IPS-NIHi7 (cell line): ENCODE results near the gene HPGD.

Experiments used
- DNase-seq: peaks from one replicate; pipeline ENCODE4 v3.0.0; 2012; ENCODE audit warnings: mixed read lengths; ENCODE audit errors: extremely low spot score

Gene HPGD

GRCh38 chr4:174522183-174523024 lies at the start of gene HPGD:
TSS of gene HPGD (minus strand) at chr4:174522488. CDS start at chr4:174522451, 37 bp downstream.
- peak; percentile 52 for DNase-seq

GRCh38 chr4:174564529-174564928 lies 42.2 kb upstream of the HPGD start:
- DNase-seq: no peak

- DNase-seq: no peak
Measured at GRCh38 chr4:174563399-174563798, 41.1 kb upstream of the HPGD start.

- no peak for DNase-seq
Measured at GRCh38 chr4:174561560-174561959, 39.3 kb upstream of the HPGD start.

GRCh38 chr4:174559894-174560293 lies 37.6 kb upstream of the HPGD start:
- peak; percentile 59 for DNase-seq

GRCh38 chr4:174555789-174556630 lies 33.7 kb upstream of the HPGD start:
- no peak for DNase-seq

GRCh38 chr4:174554231-174554728 lies 32.0 kb upstream of the HPGD start:
- no peak for DNase-seq

- no peak for DNase-seq
Measured at GRCh38 chr4:174553828-174554227, 31.5 kb upstream of the HPGD start.

GRCh38 chr4:174553031-174553430 lies 30.7 kb upstream of the HPGD start:
- no peak for DNase-seq

GRCh38 chr4:174550541-174550940 lies 28.3 kb upstream of the HPGD start:
- no peak for DNase-seq

- DNase-seq: no peak
Measured at GRCh38 chr4:174549721-174550120, 27.4 kb upstream of the HPGD start.

- DNase-seq: no peak
Measured at GRCh38 chr4:174545268-174545667, 23.0 kb upstream of the HPGD start.

GRCh38 chr4:174544496-174544895 lies 22.2 kb upstream of the HPGD start:
- DNase-seq: no peak

- no peak for DNase-seq
Measured at GRCh38 chr4:174540175-174540574, 17.9 kb upstream of the HPGD start.

- DNase-seq: no peak
Measured at GRCh38 chr4:174539571-174539970, 17.3 kb upstream of the HPGD start.

- no peak for DNase-seq
Measured at GRCh38 chr4:174538876-174539250, 16.6 kb upstream of the HPGD start.

GRCh38 chr4:174538123-174538875 lies 16.0 kb upstream of the HPGD start:
- DNase-seq: no peak

GRCh38 chr4:174537634-174538033 lies 15.3 kb upstream of the HPGD start:
- DNase-seq: no peak

GRCh38 chr4:174534461-174534860 lies 12.2 kb upstream of the HPGD start:
- no peak for DNase-seq

- DNase-seq: no peak
Measured at GRCh38 chr4:174532445-174532844, 10.2 kb upstream of the HPGD start.

- DNase-seq: no peak
Measured at GRCh38 chr4:174531486-174531885, 9.2 kb upstream of the HPGD start.

- no peak for DNase-seq
Measured at GRCh38 chr4:174528226-174528625, 5.9 kb upstream of the HPGD start.
